Measurements from ENCODE around the gene SCARB1. TPM values are rescaled to one million over a fixed set of nuclear protein-coding genes. Genes with fewer than 3 reads are reported as not detected.

Gene SCARB1
- total and polyA plus RNA-seq, 2 of the 13 experiments (the other 11 are each of a cell fraction or from before 2014, with no cell fraction given) = 63.4 to 160 TPM

DNA sequence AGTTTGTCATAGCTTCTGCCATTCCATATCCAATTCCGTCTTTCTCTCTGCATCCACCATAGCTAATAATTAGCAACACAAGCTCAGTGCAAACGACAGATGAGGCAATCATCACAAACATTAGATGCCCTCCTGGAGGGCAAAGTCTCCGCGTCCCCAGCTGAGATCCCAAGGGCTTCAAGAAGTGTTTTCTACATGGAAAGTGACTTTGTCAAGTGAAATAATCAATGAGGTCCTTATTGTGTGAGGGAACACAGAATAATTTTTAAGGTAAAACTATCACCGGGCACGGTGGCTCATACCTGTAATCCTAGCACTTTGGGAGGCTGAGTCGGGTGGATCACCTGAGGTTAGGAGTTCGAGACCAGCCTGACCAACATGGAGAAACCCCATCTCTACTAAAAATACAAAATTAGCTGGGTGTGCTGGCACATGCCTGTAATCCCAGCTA is 36.7 kb upstream of the SCARB1 start (continued):
- TF ChIP-seq HDAC2 (CRISPR knock-in tag; IDR thresholded peaks at IDR 0.05) (peak; percentile 88), NR2C2 (CRISPR knock-in tag; IDR thresholded peaks at IDR 0.05; ENCODE audit: borderline replicate concordance) (peak; percentile 59), BCL6 (CRISPR knock-in tag; IDR thresholded peaks at IDR 0.05) (peak; percentile 78), ZNF24 (IDR thresholded peaks at IDR 0.05) (0 out of 2 replicates have a peak, but pooled peaks have one; percentile 26), HNF4G (IDR thresholded peaks at IDR 0.05; ENCODE audit: borderline replicate concordance, low read depth, low read length) (peak; percentile 98), HNF4G (CRISPR knock-in tag; IDR thresholded peaks at IDR 0.05; ENCODE audit: borderline replicate concordance, low read depth) (peak; percentile 89), NR2F1 (CRISPR knock-in tag; IDR thresholded peaks at IDR 0.05) (peak; percentile 34 to 52; a peak in 1 of 4 replicates), ZNF614 (CRISPR knock-in tag; IDR thresholded peaks at IDR 0.05; ENCODE audit: borderline replicate concordance) (peak; percentile 91), RARA (CRISPR knock-in tag; IDR thresholded peaks at IDR 0.05) (peak; percentile 74), EP300 (IDR thresholded peaks at IDR 0.05; ENCODE audit: low read depth in 2 of 2, low read length in 2 of 2) (peak in 1 of 2 experiments; percentile 89; a peak in 2 of 4 replicates), EP300 (CRISPR knock-in tag; IDR thresholded peaks at IDR 0.05; ENCODE audit: borderline replicate concordance) (peak; percentile 72; the same call in 1 of the 2 replicates), SIX1 (CRISPR knock-in tag; IDR thresholded peaks at IDR 0.05; ENCODE audit: borderline replicate concordance) (peak; percentile 73; the same call in 1 of the 2 replicates), ZNF143 (CRISPR knock-in tag; IDR thresholded peaks at IDR 0.05) (0 out of 2 replicates have a peak, but pooled peaks have one; percentile 16)
- TF ChIP-seq, protein P1, sequence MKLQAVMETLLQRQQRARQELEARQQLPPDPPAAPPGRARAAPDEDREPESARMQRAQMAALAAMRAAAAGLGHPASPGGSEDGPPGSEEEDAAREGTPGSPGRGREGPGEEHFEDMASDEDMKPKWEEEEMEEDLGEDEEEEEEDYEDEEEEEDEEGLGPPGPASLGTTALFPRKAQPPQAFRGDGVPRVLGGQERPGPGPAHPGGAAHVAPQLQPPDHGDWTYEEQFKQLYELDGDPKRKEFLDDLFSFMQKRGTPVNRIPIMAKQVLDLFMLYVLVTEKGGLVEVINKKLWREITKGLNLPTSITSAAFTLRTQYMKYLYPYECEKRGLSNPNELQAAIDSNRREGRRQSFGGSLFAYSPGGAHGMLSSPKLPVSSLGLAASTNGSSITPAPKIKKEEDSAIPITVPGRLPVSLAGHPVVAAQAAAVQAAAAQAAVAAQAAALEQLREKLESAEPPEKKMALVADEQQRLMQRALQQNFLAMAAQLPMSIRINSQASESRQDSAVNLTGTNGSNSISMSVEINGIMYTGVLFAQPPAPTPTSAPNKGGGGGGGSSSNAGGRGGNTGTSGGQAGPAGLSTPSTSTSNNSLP (IDR thresholded peaks at IDR 0.05; ENCODE audit: low read depth, low read length) = peak; percentile 77; the same call in 1 of the 2 replicates
- TF ChIP-seq, protein P2, sequence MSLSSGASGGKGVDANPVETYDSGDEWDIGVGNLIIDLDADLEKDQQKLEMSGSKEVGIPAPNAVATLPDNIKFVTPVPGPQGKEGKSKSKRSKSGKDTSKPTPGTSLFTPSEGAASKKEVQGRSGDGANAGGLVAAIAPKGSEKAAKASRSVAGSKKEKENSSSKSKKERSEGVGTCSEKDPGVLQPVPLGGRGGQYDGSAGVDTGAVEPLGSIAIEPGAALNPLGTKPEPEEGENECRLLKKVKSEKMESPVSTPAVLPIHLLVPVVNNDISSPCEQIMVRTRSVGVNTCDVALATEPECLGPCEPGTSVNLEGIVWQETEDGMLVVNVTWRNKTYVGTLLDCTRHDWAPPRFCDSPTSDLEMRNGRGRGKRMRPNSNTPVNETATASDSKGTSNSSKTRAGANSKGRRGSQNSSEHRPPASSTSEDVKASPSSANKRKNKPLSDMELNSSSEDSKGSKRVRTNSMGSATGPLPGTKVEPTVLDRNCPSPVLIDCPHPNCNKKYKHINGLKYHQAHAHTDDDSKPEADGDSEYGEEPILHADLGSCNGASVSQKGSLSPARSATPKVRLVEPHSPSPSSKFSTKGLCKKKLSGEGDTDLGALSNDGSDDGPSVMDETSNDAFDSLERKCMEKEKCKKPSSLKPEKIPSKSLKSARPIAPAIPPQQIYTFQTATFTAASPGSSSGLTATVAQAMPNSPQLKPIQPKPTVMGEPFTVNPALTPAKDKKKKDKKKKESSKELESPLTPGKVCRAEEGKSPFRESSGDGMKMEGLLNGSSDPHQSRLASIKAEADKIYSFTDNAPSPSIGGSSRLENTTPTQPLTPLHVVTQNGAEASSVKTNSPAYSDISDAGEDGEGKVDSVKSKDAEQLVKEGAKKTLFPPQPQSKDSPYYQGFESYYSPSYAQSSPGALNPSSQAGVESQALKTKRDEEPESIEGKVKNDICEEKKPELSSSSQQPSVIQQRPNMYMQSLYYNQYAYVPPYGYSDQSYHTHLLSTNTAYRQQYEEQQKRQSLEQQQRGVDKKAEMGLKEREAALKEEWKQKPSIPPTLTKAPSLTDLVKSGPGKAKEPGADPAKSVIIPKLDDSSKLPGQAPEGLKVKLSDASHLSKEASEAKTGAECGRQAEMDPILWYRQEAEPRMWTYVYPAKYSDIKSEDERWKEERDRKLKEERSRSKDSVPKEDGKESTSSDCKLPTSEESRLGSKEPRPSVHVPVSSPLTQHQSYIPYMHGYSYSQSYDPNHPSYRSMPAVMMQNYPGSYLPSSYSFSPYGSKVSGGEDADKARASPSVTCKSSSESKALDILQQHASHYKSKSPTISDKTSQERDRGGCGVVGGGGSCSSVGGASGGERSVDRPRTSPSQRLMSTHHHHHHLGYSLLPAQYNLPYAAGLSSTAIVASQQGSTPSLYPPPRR (CRISPR knock-in tag; IDR thresholded peaks at IDR 0.05; ENCODE audit: borderline replicate concordance) = peak; percentile 65; the same call in 1 of the 2 replicates
- TF ChIP-seq, protein P3, sequence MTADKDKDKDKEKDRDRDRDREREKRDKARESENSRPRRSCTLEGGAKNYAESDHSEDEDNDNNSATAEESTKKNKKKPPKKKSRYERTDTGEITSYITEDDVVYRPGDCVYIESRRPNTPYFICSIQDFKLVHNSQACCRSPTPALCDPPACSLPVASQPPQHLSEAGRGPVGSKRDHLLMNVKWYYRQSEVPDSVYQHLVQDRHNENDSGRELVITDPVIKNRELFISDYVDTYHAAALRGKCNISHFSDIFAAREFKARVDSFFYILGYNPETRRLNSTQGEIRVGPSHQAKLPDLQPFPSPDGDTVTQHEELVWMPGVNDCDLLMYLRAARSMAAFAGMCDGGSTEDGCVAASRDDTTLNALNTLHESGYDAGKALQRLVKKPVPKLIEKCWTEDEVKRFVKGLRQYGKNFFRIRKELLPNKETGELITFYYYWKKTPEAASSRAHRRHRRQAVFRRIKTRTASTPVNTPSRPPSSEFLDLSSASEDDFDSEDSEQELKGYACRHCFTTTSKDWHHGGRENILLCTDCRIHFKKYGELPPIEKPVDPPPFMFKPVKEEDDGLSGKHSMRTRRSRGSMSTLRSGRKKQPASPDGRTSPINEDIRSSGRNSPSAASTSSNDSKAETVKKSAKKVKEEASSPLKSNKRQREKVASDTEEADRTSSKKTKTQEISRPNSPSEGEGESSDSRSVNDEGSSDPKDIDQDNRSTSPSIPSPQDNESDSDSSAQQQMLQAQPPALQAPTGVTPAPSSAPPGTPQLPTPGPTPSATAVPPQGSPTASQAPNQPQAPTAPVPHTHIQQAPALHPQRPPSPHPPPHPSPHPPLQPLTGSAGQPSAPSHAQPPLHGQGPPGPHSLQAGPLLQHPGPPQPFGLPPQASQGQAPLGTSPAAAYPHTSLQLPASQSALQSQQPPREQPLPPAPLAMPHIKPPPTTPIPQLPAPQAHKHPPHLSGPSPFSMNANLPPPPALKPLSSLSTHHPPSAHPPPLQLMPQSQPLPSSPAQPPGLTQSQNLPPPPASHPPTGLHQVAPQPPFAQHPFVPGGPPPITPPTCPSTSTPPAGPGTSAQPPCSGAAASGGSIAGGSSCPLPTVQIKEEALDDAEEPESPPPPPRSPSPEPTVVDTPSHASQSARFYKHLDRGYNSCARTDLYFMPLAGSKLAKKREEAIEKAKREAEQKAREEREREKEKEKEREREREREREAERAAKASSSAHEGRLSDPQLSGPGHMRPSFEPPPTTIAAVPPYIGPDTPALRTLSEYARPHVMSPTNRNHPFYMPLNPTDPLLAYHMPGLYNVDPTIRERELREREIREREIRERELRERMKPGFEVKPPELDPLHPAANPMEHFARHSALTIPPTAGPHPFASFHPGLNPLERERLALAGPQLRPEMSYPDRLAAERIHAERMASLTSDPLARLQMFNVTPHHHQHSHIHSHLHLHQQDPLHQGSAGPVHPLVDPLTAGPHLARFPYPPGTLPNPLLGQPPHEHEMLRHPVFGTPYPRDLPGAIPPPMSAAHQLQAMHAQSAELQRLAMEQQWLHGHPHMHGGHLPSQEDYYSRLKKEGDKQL (CRISPR knock-in tag; IDR thresholded peaks at IDR 0.05; ENCODE audit: low read depth) = 0 out of 2 replicates have a peak, but pooled peaks have one; percentile 36
- TF ChIP-seq, protein P4, sequence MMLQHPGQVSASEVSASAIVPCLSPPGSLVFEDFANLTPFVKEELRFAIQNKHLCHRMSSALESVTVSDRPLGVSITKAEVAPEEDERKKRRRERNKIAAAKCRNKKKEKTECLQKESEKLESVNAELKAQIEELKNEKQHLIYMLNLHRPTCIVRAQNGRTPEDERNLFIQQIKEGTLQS (CRISPR knock-in tag; IDR thresholded peaks at IDR 0.05) = peak; percentile 93
